Measurements from ENCODE around the gene FBXW8.

Gene FBXW8

GRCh38 chr12:116978791-116979508 is 68.2 kb downstream of the FBXW8 start:
- no peaks in the 10 kb centered on the region for H3K4me1 Mint-ChIP-seq
- no peaks in the 10 kb centered on the region for H3K27me3 Mint-ChIP-seq
- H3K27ac Mint-ChIP-seq = no peak overlapping the region
- H3K36me3 Mint-ChIP-seq = peaks cover 10% of the 10 kb centered on the region
- no peak overlapping the region for H3K4me3 Mint-ChIP-seq
- no peaks in the 10 kb centered on the region for H3K9me3 Mint-ChIP-seq

GRCh38 chr12:116980083-116980482 is 69.3 kb downstream of the FBXW8 start:
- no peaks in the 10 kb centered on the region for H3K9me3 Mint-ChIP-seq
- H3K36me3 Mint-ChIP-seq = peaks cover 9% of the 10 kb centered on the region
- H3K27me3 Mint-ChIP-seq = no peaks in the 10 kb centered on the region
- no peaks in the 10 kb centered on the region for H3K4me1 Mint-ChIP-seq
- no peak overlapping the region for H3K4me3 Mint-ChIP-seq
- H3K27ac Mint-ChIP-seq = no peak overlapping the region

DNA sequence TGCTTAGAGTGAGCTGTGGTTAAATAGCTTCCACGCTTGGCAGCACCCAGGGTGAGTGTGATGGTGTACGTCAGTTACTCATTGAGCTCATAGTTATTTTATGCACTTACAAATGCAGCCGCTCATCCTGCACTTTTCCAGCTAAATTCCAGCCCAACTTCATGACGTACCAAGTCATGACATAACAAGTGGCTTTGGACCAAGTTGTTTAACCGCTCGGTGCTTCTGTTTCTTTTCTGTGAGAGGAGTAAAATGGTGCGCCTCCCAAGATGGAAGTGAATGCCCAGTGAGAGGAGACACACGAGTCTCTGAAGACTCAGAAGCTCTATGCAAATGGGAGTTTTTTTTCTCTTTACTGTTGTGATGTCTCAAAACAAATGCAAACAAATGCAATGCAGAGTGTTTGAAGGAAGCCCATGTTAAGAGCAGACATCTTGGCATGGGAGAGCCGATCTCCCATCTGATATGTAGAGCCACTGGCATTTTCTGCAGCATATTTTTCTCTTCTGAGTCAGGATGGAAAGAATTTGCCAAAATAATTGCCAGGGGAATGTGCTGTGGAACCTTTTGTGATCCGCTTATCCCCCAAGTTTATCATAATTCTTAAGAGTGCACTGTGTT is 72.2 kb downstream of the FBXW8 start:
- Mint-ChIP-seq H3K27me3 (no peaks in the 10 kb centered on the region), H3K36me3 (peaks cover 9% of the 10 kb centered on the region), H3K4me3 (no peak overlapping the region), H3K4me1 (no peaks in the 10 kb centered on the region), H3K27ac (no peak overlapping the region), H3K9me3 (no peaks in the 10 kb centered on the region)

GRCh38 chr12:116984098-116984497 is 73.3 kb downstream of the FBXW8 start:
- H3K27ac Mint-ChIP-seq = no peak overlapping the region
- H3K27me3 Mint-ChIP-seq = no peaks in the 10 kb centered on the region
- peaks cover 9% of the 10 kb centered on the region for H3K36me3 Mint-ChIP-seq
- no peaks in the 10 kb centered on the region for H3K4me1 Mint-ChIP-seq
- H3K4me3 Mint-ChIP-seq = no peak overlapping the region
- H3K9me3 Mint-ChIP-seq = no peaks in the 10 kb centered on the region

DNA sequence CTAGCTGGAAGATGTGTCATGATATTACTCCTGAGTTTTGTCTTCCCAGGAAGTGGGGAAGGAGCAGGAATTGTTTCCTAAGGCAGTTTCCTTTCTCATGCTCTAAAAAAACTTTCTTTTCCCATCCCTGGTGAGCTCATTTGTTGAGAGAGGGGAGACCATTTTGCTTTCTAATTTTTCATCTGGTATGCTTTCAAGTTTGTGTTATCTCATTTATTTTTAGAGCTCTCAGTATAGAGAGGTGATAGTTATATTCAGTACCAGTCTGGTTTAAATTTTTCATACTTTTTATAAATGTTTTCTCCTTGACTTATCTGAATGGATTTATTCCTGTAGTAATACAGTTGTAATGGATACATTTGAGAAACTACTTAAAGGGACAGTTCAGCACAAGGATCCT is 79.6 kb downstream of the FBXW8 start:
- H3K4me3 Mint-ChIP-seq = no peak overlapping the region
- peaks cover 12% of the 10 kb centered on the region for H3K36me3 Mint-ChIP-seq
- no peak overlapping the region for H3K27ac Mint-ChIP-seq
- no peaks in the 10 kb centered on the region for H3K9me3 Mint-ChIP-seq
- no peaks in the 10 kb centered on the region for H3K27me3 Mint-ChIP-seq
- H3K4me1 Mint-ChIP-seq = no peaks in the 10 kb centered on the region

DNA sequence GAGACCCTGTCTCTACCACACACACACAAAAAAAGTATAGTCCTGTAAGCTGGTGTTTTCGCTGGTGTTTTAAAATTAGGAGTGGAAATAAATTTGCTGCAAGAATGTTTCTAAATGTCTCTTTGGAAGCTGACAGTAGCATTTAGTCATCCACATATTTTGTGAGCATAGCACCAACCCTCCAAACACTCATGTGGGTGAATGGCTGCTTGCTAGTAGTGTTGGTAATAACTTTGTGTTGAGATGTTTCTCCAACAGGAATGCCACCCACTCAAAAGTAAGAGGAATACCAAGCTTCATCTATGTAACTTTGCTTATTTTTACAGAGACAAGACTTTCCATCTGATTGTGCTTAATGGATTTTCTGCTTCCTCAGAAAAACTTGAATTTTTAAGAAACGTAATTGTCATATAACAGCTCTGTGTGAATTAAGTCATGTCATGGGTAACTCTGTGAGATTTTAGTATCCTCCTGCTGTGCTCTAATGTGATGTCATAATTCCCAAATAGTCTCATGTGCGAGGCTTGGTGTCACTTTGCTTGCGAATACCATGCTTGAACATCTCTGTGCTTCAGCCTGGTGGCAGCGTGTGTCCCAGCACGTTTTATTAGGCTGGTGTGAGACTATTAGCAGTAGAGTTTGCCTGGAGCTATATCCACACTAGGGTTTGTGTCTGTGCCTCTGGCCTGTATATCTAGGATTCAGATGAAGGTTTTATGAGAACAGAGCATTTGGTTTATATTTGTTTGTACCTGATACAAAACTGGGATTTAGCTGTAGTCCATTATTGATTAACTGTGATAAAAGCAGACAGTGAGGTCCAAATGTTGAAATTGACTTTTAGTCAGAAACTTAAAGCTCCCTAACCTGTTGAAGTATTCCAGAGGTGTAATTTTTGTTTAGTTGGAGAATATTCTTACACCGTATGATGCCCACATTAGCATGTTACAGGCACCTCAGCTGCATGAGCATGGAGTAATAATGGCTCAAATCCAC is 80.5 kb downstream of the FBXW8 start:
- Mint-ChIP-seq H3K9me3 (no peaks in the 10 kb centered on the region), H3K4me1 (no peaks in the 10 kb centered on the region), H3K27me3 (no peaks in the 10 kb centered on the region), H3K4me3 (no peak overlapping the region), H3K27ac (no peak overlapping the region), H3K36me3 (peaks cover 10% of the 10 kb centered on the region)

DNA sequence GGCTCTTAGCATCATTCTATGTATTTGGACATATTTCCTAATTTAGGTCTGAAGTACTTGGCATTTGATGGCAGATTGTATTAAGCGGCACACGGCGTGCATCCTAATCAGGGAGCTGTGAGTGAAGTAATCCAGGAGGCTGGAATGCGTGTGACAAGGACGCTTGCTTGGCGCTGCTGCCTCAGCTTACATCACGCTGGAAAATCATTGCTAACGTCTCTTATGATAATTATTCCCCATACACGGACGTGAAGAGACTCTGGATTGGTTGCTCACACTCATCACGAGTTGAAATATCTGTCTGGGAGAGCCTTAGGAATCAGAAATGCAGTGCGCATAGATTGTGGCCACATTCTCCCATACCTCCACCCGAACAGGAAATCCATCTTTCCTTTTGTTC is 85.3 kb downstream of the FBXW8 start:
- Mint-ChIP-seq H3K4me3 (no peak overlapping the region), H3K36me3 (peaks cover 1% of the 10 kb centered on the region), H3K27me3 (no peaks in the 10 kb centered on the region), H3K27ac (no peak overlapping the region), H3K9me3 (no peaks in the 10 kb centered on the region), H3K4me1 (no peaks in the 10 kb centered on the region)

DNA sequence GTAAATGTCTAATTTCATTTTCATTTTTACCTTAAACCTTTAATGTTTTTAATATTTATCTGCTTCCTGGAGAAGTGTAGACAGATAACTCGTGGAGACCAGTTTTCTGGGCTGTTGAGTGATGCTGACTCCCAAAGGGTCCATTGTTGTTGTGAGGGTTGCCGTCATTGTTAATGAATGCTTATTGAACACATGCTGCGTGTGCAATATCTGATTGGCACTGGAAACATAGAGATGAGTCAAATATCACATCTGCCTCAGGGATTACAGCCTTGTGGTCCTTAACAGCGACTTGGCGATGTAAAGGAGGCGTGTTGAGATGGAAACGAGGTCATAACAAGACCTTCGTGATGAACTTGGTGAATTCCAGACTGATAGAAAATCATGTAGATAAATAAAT is 85.9 kb downstream of the FBXW8 start:
- Mint-ChIP-seq H3K27ac (no peak overlapping the region), H3K27me3 (no peaks in the 10 kb centered on the region), H3K4me3 (no peak overlapping the region), H3K4me1 (no peaks in the 10 kb centered on the region), H3K36me3 (peaks cover 1% of the 10 kb centered on the region), H3K9me3 (no peaks in the 10 kb centered on the region)

GRCh38 chr12:116999066-116999465 is 88.3 kb downstream of the FBXW8 start:
- Mint-ChIP-seq H3K9me3 (no peaks in the 10 kb centered on the region), H3K4me3 (no peak overlapping the region), H3K27me3 (no peaks in the 10 kb centered on the region), H3K27ac (no peak overlapping the region), H3K36me3 (peaks cover 3% of the 10 kb centered on the region), H3K4me1 (no peaks in the 10 kb centered on the region)

- H3K27ac Mint-ChIP-seq = no peak overlapping the region
- H3K4me3 Mint-ChIP-seq = no peak overlapping the region
- no peaks in the 10 kb centered on the region for H3K27me3 Mint-ChIP-seq
- no peaks in the 10 kb centered on the region for H3K9me3 Mint-ChIP-seq
- H3K4me1 Mint-ChIP-seq = no peaks in the 10 kb centered on the region
- peaks cover 8% of the 10 kb centered on the region for H3K36me3 Mint-ChIP-seq
Observed at GRCh38 chr12:117000316-117000715, 89.6 kb downstream of the FBXW8 start.

DNA sequence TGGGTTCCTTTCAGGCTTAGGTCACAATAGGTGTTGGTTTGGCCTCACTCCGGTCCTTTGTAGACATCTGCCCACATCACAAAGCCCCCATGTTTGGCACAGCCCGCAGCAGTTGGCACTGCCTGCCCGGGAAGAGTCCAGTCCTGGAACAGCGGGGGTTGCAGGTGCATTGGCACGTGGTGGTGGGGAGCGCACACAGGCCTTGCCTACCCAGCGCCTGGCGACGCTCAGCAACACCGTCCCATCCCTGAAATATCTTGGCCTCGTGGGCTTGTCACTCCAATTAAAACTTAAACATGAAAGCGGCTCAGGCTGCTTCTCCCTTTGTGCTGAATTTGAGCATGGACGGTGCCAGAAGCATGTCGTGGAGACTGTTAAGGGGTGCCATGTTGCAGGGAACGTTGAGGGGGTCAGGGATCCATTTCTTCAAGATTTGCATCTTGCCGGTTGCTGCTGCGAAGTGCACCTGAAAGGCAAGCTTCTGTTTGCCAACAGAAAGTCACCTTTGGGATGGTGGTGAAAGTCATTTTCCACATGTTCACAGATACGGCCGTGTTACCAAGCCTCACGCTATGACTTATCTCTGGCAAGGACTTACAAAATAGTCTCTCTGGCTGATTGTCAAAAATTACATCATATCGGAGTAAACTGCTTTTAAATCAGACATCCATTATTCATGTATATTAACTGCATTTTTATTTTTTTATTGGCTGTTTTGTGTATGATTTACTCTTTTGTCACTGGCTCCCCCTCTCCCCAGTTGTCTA is 91.5 kb downstream of the FBXW8 start:
- Mint-ChIP-seq H3K9me3 (no peaks in the 10 kb centered on the region), H3K27ac (no peak overlapping the region), H3K36me3 (peaks cover 11% of the 10 kb centered on the region), H3K4me1 (no peaks in the 10 kb centered on the region), H3K4me3 (no peak overlapping the region), H3K27me3 (no peaks in the 10 kb centered on the region)

GRCh38 chr12:117003883-117004404 is 93.2 kb downstream of the FBXW8 start:
- peaks cover 18% of the 10 kb centered on the region for H3K36me3 Mint-ChIP-seq
- H3K27ac Mint-ChIP-seq = no peak overlapping the region

GRCh38 chr12:117005417-117006046 is 94.8 kb downstream of the FBXW8 start:
- Mint-ChIP-seq H3K27ac (no peak overlapping the region), H3K4me1 (no peaks in the 10 kb centered on the region), H3K9me3 (no peaks in the 10 kb centered on the region), H3K36me3 (peaks cover 29% of the 10 kb centered on the region), H3K4me3 (no peak overlapping the region), H3K27me3 (no peaks in the 10 kb centered on the region)

More at GRCh38 chr12:117003883-117004404, 93.2 kb downstream of the FBXW8 start:
- no peak overlapping the region for H3K4me3 Mint-ChIP-seq
- H3K4me1 Mint-ChIP-seq = no peaks in the 10 kb centered on the region
- H3K27me3 Mint-ChIP-seq = no peaks in the 10 kb centered on the region
- no peaks in the 10 kb centered on the region for H3K9me3 Mint-ChIP-seq

DNA sequence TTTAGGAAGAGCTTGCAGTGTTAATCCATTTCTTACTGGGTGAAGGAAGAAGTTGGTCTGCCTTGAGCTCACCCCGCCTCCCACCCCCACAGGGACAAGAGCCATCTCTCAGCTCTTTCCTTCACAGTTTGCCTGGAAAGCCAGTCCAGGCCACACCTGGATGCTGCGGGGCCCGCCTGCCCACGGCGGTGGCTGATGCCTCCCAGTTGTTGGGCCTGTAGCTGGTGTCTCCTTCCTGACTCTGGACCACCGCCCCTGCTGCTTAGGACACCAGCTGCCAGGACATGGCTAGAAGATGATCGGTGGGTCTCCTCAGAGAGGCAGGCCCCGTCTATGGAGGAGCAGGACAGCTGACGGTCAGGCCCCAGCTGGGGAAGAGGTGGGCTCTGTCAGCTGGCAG is 95.6 kb downstream of the FBXW8 start:
- no peaks in the 10 kb centered on the region for H3K4me1 Mint-ChIP-seq
- no peak overlapping the region for H3K27ac Mint-ChIP-seq
- H3K9me3 Mint-ChIP-seq = no peaks in the 10 kb centered on the region
- no peaks in the 10 kb centered on the region for H3K27me3 Mint-ChIP-seq
- peaks cover 31% of the 10 kb centered on the region for H3K36me3 Mint-ChIP-seq
- H3K4me3 Mint-ChIP-seq = no peak overlapping the region

GRCh38 chr12:117007577-117007976 is 96.8 kb downstream of the FBXW8 start:
- no peaks in the 10 kb centered on the region for H3K9me3 Mint-ChIP-seq
- no peaks in the 10 kb centered on the region for H3K4me1 Mint-ChIP-seq
- no peaks in the 10 kb centered on the region for H3K27me3 Mint-ChIP-seq
- no peak overlapping the region for H3K4me3 Mint-ChIP-seq
- peaks cover 41% of the 10 kb centered on the region for H3K36me3 Mint-ChIP-seq
- no peak overlapping the region for H3K27ac Mint-ChIP-seq

All from activated naive CD4-positive, alpha-beta T cell treated with anti-CD3 and anti-CD28 coated beads, Interleukin-2, amount 50 U/mL, for 24 hours (primary cell).